ENCODE data around the gene ZNF425. TPM values are rescaled to one million over a fixed set of nuclear protein-coding genes. Genes with fewer than 3 reads are reported as not detected.

Gene ZNF425
- total RNA-seq, 1 experiment from 2014 or later, result 3.3 TPM

DNA sequence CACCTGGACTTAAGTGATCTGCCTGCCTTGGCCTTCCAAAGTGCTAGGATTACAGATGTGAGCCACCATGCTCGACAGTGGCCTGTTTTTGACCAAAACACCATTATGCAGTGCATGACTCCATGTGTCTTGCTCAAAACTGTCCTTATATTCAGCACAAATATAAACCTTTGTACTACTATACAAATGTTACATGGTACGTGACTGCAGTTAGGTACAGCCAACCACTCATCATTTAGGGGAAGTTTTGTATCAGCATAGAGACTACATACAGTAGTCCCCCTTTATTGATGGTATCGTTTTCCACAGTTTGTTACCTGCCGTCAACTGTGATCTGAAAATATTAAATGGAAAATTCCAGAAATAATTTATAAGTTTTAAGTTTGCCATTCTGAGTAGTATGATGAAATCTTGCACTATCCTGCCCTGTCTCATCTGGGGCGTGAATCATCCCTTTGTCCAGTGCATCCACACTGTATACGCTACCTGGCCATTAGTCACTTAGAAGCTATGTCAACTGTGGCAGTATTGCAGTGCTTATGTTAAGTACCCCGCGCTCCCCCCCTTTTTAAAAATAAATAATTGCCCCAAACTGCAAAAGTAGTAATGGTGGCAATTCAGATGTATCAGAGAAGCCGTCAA is 45.9 kb upstream of the ZNF425 start:
- BruUV-seq (replicated peaks), result TSS peak; percentile 98
- Mint-ChIP-seq H3K36me3 (ENCODE audit: insufficient read depth, unreplicated experiment) (peaks cover 53% of the 10 kb centered on the region), H3K4me3 (ENCODE audit: unreplicated experiment) (no peak overlapping the region), H3K4me1 (ENCODE audit: insufficient read depth, unreplicated experiment) (peaks cover 7% of the 10 kb centered on the region), H3K27ac (ENCODE audit: low read depth, unreplicated experiment) (peak overlapping the region; percentile 86), H3K27me3 (ENCODE audit: insufficient read depth, unreplicated experiment) (no peaks in the 10 kb centered on the region), H3K9me3 (ENCODE audit: unreplicated experiment) (no peaks in the 10 kb centered on the region)
- no peak for TF ChIP-seq CTCF (IDR thresholded peaks at IDR 0.05; ENCODE audit: unreplicated experiment)
- ChIA-PET CTCF (no interaction called here), POLR2A (interaction anchor here (0.5 to 1.0 kb wide), 3 partner anchors 9 to 24 kb away, joined by 3 to 5 read pairs (median 3); partner anchors contain the start of gene ZNF282)
- peak; percentile 86 for DNase-seq (ENCODE audit: unreplicated experiment)
- intact Hi-C loops (cut with micrococcal nuclease), result no loop called here

DNA sequence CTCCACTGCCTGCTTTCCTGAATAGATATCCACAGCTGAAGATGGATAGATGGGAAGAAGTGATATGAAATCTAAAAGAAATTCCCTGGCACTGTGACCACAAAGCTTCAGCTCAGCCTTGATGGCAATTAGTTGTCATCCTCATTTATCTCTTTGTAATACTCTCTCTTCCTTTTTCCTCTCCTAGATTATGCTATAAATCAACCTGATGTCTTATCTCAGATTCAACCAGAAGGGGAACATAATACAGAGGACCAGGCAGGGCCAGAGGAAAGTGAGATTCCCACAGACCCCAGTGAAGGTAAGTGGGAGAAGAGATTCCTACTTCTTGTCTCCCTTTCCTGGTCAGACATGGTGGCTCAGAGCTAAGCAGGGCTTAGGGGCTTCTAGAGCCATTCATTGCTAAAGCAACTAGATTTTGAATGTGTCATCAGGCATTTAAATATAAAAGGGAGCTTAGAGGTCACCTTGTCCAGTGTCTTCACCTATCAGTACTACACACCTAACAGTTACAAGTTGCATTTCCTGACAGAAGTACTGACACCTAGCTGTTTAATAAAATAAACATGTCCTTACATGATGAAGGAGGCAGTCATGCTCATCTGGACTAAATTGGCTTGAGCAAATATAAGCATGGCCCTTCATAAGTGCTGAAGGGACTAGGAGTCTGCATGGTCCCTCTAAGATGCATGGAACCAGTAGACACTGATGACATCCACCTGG is 40.7 kb upstream of the ZNF425 start:
- no peak for TF ChIP-seq CTCF (IDR thresholded peaks at IDR 0.05; ENCODE audit: unreplicated experiment)
- no peaks in the 10 kb centered on the region for H3K4me1 Mint-ChIP-seq (ENCODE audit: insufficient read depth, unreplicated experiment)
- no peaks in the 10 kb centered on the region for H3K9me3 Mint-ChIP-seq (ENCODE audit: unreplicated experiment)
- no peak overlapping the region for H3K27ac Mint-ChIP-seq (ENCODE audit: low read depth, unreplicated experiment)
- no peak for DNase-seq (ENCODE audit: unreplicated experiment)
- H3K4me3 Mint-ChIP-seq (ENCODE audit: unreplicated experiment), result no peak overlapping the region
- POLR2A ChIA-PET, result interaction anchor here (1.5 kb wide), 1 partner anchor 29 kb away, joined by 9 read pairs; the partner anchor contains the start of gene ZNF282
- intact Hi-C loops (cut with micrococcal nuclease), result no loop called here
- no peaks in the 10 kb centered on the region for H3K27me3 Mint-ChIP-seq (ENCODE audit: insufficient read depth, unreplicated experiment)
- CTCF ChIA-PET, result interaction anchor here (0.6 to 1.4 kb wide), 6 partner anchors 14 to 73 kb away, joined by 3 to 4 read pairs (median 3); partner anchors contain the start of gene ZNF398
- peaks cover 79% of the 10 kb centered on the region for H3K36me3 Mint-ChIP-seq (ENCODE audit: insufficient read depth, unreplicated experiment)
- no TSS peak for BruUV-seq (replicated peaks)

- no peak overlapping the region for H3K4me3 Mint-ChIP-seq (ENCODE audit: unreplicated experiment)
- H3K4me1 Mint-ChIP-seq (ENCODE audit: insufficient read depth, unreplicated experiment), result peaks cover 1% of the 10 kb centered on the region
- peaks cover 86% of the 10 kb centered on the region for H3K36me3 Mint-ChIP-seq (ENCODE audit: insufficient read depth, unreplicated experiment)
- H3K27me3 Mint-ChIP-seq (ENCODE audit: insufficient read depth, unreplicated experiment), result no peaks in the 10 kb centered on the region
- H3K9me3 Mint-ChIP-seq (ENCODE audit: unreplicated experiment), result no peaks in the 10 kb centered on the region
- POLR2A ChIA-PET, result interaction anchor here (1.4 to 1.5 kb wide), 2 partner anchors 17 to 30 kb away, joined by 4 to 9 read pairs; partner anchors contain the start of gene ZNF282
- no peak overlapping the region for H3K27ac Mint-ChIP-seq (ENCODE audit: low read depth, unreplicated experiment)
- intact Hi-C loops (cut with micrococcal nuclease), result no loop called here
- no peak for DNase-seq (ENCODE audit: unreplicated experiment)
- TF ChIP-seq CTCF (IDR thresholded peaks at IDR 0.05; ENCODE audit: unreplicated experiment), result no peak
- no TSS peak for BruUV-seq (replicated peaks)
- CTCF ChIA-PET, result interaction anchor here (0.6 to 1.4 kb wide), 4 partner anchors 14 to 74 kb away, joined by 3 to 4 read pairs (median 3); no protein-coding TSS in a partner anchor
These were observed 40.0 kb upstream of the ZNF425 start for GRCh38 chr7:149166142-149166541.

GRCh38 chr7:149161241-149161848 is 35.2 kb upstream of the ZNF425 start:
- intact Hi-C loops (cut with micrococcal nuclease), result no loop called here
- no TSS peak for BruUV-seq (replicated peaks)
- DNase-seq (ENCODE audit: unreplicated experiment), result no peak
- ChIA-PET POLR2A (interaction anchor here (1.4 kb wide), 1 partner anchor 13 kb away, joined by 3 read pairs; the partner anchor contains the start of gene ZNF398), CTCF (interaction anchor here (0.5 to 6.0 kb wide), 6 partner anchors 13 to 1178 kb away, joined by 3 to 24 read pairs (median 3); partner anchors contain the start of gene ZNF398)
- H3K9me3 Mint-ChIP-seq (ENCODE audit: unreplicated experiment), result no peaks in the 10 kb centered on the region
- peaks cover 75% of the 10 kb centered on the region for H3K36me3 Mint-ChIP-seq (ENCODE audit: insufficient read depth, unreplicated experiment)
- TF ChIP-seq CTCF (IDR thresholded peaks at IDR 0.05; ENCODE audit: unreplicated experiment), result no peak
- H3K4me1 Mint-ChIP-seq (ENCODE audit: insufficient read depth, unreplicated experiment), result peaks cover 6% of the 10 kb centered on the region
- no peaks in the 10 kb centered on the region for H3K27me3 Mint-ChIP-seq (ENCODE audit: insufficient read depth, unreplicated experiment)
- H3K27ac Mint-ChIP-seq (ENCODE audit: low read depth, unreplicated experiment), result no peak overlapping the region
- H3K4me3 Mint-ChIP-seq (ENCODE audit: unreplicated experiment), result no peak overlapping the region
